ENCODE results near the gene CDC42BPA.

DNA sequence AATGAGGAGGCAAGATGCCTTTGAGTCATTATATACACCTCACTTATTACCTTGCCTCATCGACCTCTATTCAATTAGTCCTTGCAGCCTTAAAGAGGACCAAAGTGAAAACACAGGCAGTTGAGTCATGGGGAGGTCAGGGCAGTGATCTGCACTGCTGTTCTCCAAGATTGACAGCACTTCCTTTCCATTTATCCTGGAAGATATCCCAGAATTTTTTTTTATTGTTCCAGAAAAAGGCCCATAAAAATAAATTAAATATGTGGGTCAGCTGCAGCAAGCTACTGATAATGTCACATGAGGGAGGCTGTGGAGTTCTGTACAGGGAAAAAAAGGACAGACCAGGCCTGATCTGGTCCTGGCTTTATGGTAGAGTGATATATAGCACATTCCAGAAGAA, 33.2 kb upstream of the CDC42BPA start:
- no peak for TF ChIP-seq EZH2 (IDR thresholded peaks at IDR 0.05; ENCODE audit: insufficient read depth, poor library complexity, severe bottlenecking)
- no peak for TF ChIP-seq EZH2phosphoT487 (IDR thresholded peaks at IDR 0.05; ENCODE audit: insufficient read depth, low read depth)

Data from GM23248 (cell line).